ENCODE measurements around the gene FBH1. TPM values are rescaled to one million over a fixed set of nuclear protein-coding genes. Genes with fewer than 3 reads are reported as not detected.
A peak's percentile ranks its signal among the peaks of the same experiment; 100 is the strongest.
"Not testable (repeated sequence)": the region's sequence is repeated elsewhere in the genome, so short reads cannot be mapped to it uniquely, and the experiment has no call there.

FBH1 gene
- total RNA-seq, 1 experiment from 2014 or later = 38.4 TPM

GRCh38 chr10:5933909-5934546 lies 44.0 kb downstream of the FBH1 start:
- Histone ChIP-seq H3K36me3 (peaks cover 4% of the 10 kb centered on the region; the same call in 1 of the 2 replicates), H3K4me1 (no peaks in the 10 kb centered on the region), H3K27me3 (no peaks in the 10 kb centered on the region), H3K9me3 (replicated peaks) (no peaks in the 10 kb centered on the region), H3K27ac (no peak overlapping the region), H3K4me3 (no peak overlapping the region)
- no peak for DNase-seq

- H3K4me1 ChIP-seq = no peaks in the 10 kb centered on the region
- no peak for DNase-seq
- H3K27me3 ChIP-seq = no peaks in the 10 kb centered on the region
- H3K27ac ChIP-seq = no peak overlapping the region
- H3K4me3 ChIP-seq = no peak overlapping the region
- H3K9me3 ChIP-seq (replicated peaks) = no peaks in the 10 kb centered on the region
- peaks cover 4% of the 10 kb centered on the region; the same call in 1 of the 2 replicates for H3K36me3 ChIP-seq
These were observed 45.6 kb downstream of the FBH1 start for GRCh38 chr10:5935628-5936027.

- H3K9me3 ChIP-seq (replicated peaks) = no peaks in the 10 kb centered on the region
- peaks cover 4% of the 10 kb centered on the region; the same call in 1 of the 2 replicates for H3K36me3 ChIP-seq
- no peak overlapping the region for H3K4me3 ChIP-seq
- no peaks in the 10 kb centered on the region for H3K4me1 ChIP-seq
- no peaks in the 10 kb centered on the region for H3K27me3 ChIP-seq
- H3K27ac ChIP-seq = no peak overlapping the region
- DNase-seq = no peak
These were observed 47.0 kb downstream of the FBH1 start for GRCh38 chr10:5937016-5937415.

- Histone ChIP-seq H3K27me3 (no peaks in the 10 kb centered on the region), H3K27ac (no peak overlapping the region), H3K4me3 (no peak overlapping the region), H3K36me3 (peaks cover 4% of the 10 kb centered on the region; the same call in 1 of the 2 replicates), H3K4me1 (no peaks in the 10 kb centered on the region), H3K9me3 (replicated peaks) (no peaks in the 10 kb centered on the region)
- no peak for DNase-seq
These were observed 48.2 kb downstream of the FBH1 start for GRCh38 chr10:5938291-5938690.

GRCh38 chr10:5940807-5941218 lies 50.8 kb downstream of the FBH1 start:
- H3K27me3 ChIP-seq = no peaks in the 10 kb centered on the region

GRCh38 chr10:5941579-5941978 lies 51.5 kb downstream of the FBH1 start:
- DNase-seq = no peak
- Histone ChIP-seq H3K4me3 (no peak overlapping the region), H3K9me3 (replicated peaks) (no peaks in the 10 kb centered on the region), H3K27me3 (no peaks in the 10 kb centered on the region), H3K36me3 (no peaks in the 10 kb centered on the region), H3K27ac (no peak overlapping the region), H3K4me1 (peaks cover 6% of the 10 kb centered on the region; the same call in 1 of the 2 replicates)

More at GRCh38 chr10:5940807-5941218, 50.8 kb downstream of the FBH1 start:
- DNase-seq = no peak
- Histone ChIP-seq H3K4me3 (no peak overlapping the region), H3K36me3 (no peaks in the 10 kb centered on the region), H3K27ac (no peak overlapping the region), H3K4me1 (peaks cover 6% of the 10 kb centered on the region; the same call in 1 of the 2 replicates), H3K9me3 (replicated peaks) (no peaks in the 10 kb centered on the region)

- no peak overlapping the region for H3K4me3 ChIP-seq
- H3K36me3 ChIP-seq = no peaks in the 10 kb centered on the region
- H3K27me3 ChIP-seq = no peaks in the 10 kb centered on the region
- H3K4me1 ChIP-seq = peaks cover 6% of the 10 kb centered on the region; the same call in 1 of the 2 replicates
- DNase-seq = no peak
- no peak overlapping the region for H3K27ac ChIP-seq
- H3K9me3 ChIP-seq (replicated peaks) = no peaks in the 10 kb centered on the region
These were observed 52.0 kb downstream of the FBH1 start for GRCh38 chr10:5942001-5942400.

- Histone ChIP-seq H3K4me3 (no peak overlapping the region), H3K4me1 (peaks cover 6% of the 10 kb centered on the region; the same call in 1 of the 2 replicates), H3K36me3 (no peaks in the 10 kb centered on the region), H3K27me3 (no peaks in the 10 kb centered on the region), H3K9me3 (replicated peaks) (no peaks in the 10 kb centered on the region), H3K27ac (no peak overlapping the region)
- DNase-seq = no peak
These were observed 52.4 kb downstream of the FBH1 start for GRCh38 chr10:5942474-5942873.

- H3K36me3 ChIP-seq = no peaks in the 10 kb centered on the region
- H3K9me3 ChIP-seq (replicated peaks) = no peaks in the 10 kb centered on the region
- no peak overlapping the region for H3K4me3 ChIP-seq
- no peak for DNase-seq
- H3K27me3 ChIP-seq = no peaks in the 10 kb centered on the region
- peaks cover 6% of the 10 kb centered on the region; the same call in 1 of the 2 replicates for H3K4me1 ChIP-seq
- H3K27ac ChIP-seq = no peak overlapping the region
These were observed 53.5 kb downstream of the FBH1 start for GRCh38 chr10:5943536-5943935.

- Histone ChIP-seq H3K27ac (no peak overlapping the region), H3K4me3 (no peak overlapping the region), H3K27me3 (peaks cover 3% of the 10 kb centered on the region; the same call in 1 of the 2 replicates), H3K9me3 (replicated peaks) (no peaks in the 10 kb centered on the region), H3K36me3 (no peaks in the 10 kb centered on the region), H3K4me1 (peaks cover 6% of the 10 kb centered on the region; the same call in 1 of the 2 replicates)
- DNase-seq = peak; percentile 19 to 27
These were observed 54.5 kb downstream of the FBH1 start for GRCh38 chr10:5944389-5945189.

- H3K9me3 ChIP-seq (replicated peaks) = no peaks in the 10 kb centered on the region
- no peaks in the 10 kb centered on the region for H3K36me3 ChIP-seq
- peaks cover 3% of the 10 kb centered on the region; the same call in 1 of the 2 replicates for H3K27me3 ChIP-seq
- no peak overlapping the region for H3K4me3 ChIP-seq
- no peak for DNase-seq
- H3K27ac ChIP-seq = no peak overlapping the region
- peaks cover 6% of the 10 kb centered on the region; the same call in 1 of the 2 replicates for H3K4me1 ChIP-seq
These were observed 55.1 kb downstream of the FBH1 start for GRCh38 chr10:5945190-5945509.

- H3K27ac ChIP-seq = no peak overlapping the region
- no peaks in the 10 kb centered on the region for H3K9me3 ChIP-seq (replicated peaks)
- DNase-seq = peak; percentile 14 to 19
- peaks cover 6% of the 10 kb centered on the region; the same call in 1 of the 2 replicates for H3K4me1 ChIP-seq
- H3K27me3 ChIP-seq = peaks cover 3% of the 10 kb centered on the region; the same call in 1 of the 2 replicates
- no peaks in the 10 kb centered on the region for H3K36me3 ChIP-seq
- peak overlapping the region; percentile 17; the same call in 1 of the 2 replicates for H3K4me3 ChIP-seq
These were observed 55.7 kb downstream of the FBH1 start for GRCh38 chr10:5945561-5946418.

- H3K27ac ChIP-seq; H3K4me3 ChIP-seq; DNase-seq; H3K27me3 ChIP-seq; H3K36me3 ChIP-seq; H3K9me3 ChIP-seq (replicated peaks); H3K4me1 ChIP-seq: not testable (repeated sequence)
These were observed 56.4 kb downstream of the FBH1 start for GRCh38 chr10:5946419-5946775.

- DNase-seq = no peak
- Histone ChIP-seq H3K36me3 (no peaks in the 10 kb centered on the region), H3K4me1 (peaks cover 6% of the 10 kb centered on the region; the same call in 1 of the 2 replicates), H3K4me3 (no peak overlapping the region), H3K27me3 (peaks cover 3% of the 10 kb centered on the region; the same call in 1 of the 2 replicates), H3K27ac (no peak overlapping the region), H3K9me3 (replicated peaks) (no peaks in the 10 kb centered on the region)
These were observed 56.7 kb downstream of the FBH1 start for GRCh38 chr10:5946786-5947185.

Measured in SJCRH30 (cell line).